GM23248 (cell line): ENCODE data around the gene NUP107. TPM values are rescaled to one million over a fixed set of nuclear protein-coding genes. Genes with fewer than 3 reads are reported as not detected.

ENCODE experiments used
- DNase-seq: peaks from one replicate; pipeline ENCODE4 v3.0.0-alpha.2; 2015
- H2AFZ ChIP-seq: fragments of 200-600 bp; sonication (generic); 2 replicates; pipeline ENCODE4 v1.6.1; 2016; ENCODE audit warnings: antibody characterized with exemption
- H3F3A ChIP-seq: fragments of 200-600 bp; sonication (generic); 2 replicates; pipeline ENCODE4 v1.6.1; 2016; ENCODE audit warnings: mild to moderate bottlenecking, antibody characterized with exemption, mixed run types; ENCODE audit not compliant: insufficient read depth
- H3K27ac ChIP-seq: fragments of 200-600 bp; sonication (generic); 2 replicates; pipeline ENCODE4 v1.5.1; 2016; ENCODE audit warnings: mild to moderate bottlenecking
- H3K27me3 ChIP-seq: fragments of 200-600 bp; sonication (generic); replicated peaks from 2 replicates; pipeline ENCODE4 v1.6.1; 2016; ENCODE audit warnings: mild to moderate bottlenecking; ENCODE audit not compliant: insufficient read depth
- H3K36me3 ChIP-seq: fragments of 200-600 bp; sonication (generic); 2 replicates; pipeline ENCODE4 v1.6.1; 2016; ENCODE audit warnings: low read depth, mild to moderate bottlenecking
- H3K4me1 ChIP-seq: fragments of 200-600 bp; sonication (generic); 2 replicates; pipeline ENCODE4 v1.6.1; 2016; ENCODE audit warnings: mild to moderate bottlenecking; ENCODE audit not compliant: insufficient read depth
- H3K4me2 ChIP-seq: fragments of 200-600 bp; sonication (generic); one replicate; pipeline ENCODE4 v1.6.1; 2016; ENCODE audit warnings: mild to moderate bottlenecking; ENCODE audit not compliant: unreplicated experiment
- H3K4me3 ChIP-seq: fragments of 200-600 bp; sonication (generic); 2 replicates; pipeline ENCODE4 v1.5.1; 2016; ENCODE audit warnings: mild to moderate bottlenecking
- H3K79me2 ChIP-seq: fragments of 200-600 bp; sonication (generic); 2 replicates; pipeline ENCODE4 v1.6.1; 2016; ENCODE audit warnings: mild to moderate bottlenecking; ENCODE audit not compliant: insufficient read depth
- H3K9ac ChIP-seq: fragments of 200-600 bp; sonication (generic); 2 replicates; pipeline ENCODE4 v1.6.1; 2016; ENCODE audit warnings: mild to moderate bottlenecking
- H3K9me2 ChIP-seq: fragments of 200-600 bp; sonication (generic); 2 replicates; pipeline ENCODE4 v1.6.1; 2016; ENCODE audit warnings: mixed run types, mild to moderate bottlenecking, moderate library complexity; ENCODE audit not compliant: insufficient read depth
- H3K9me3 ChIP-seq: fragments of 200-600 bp; sonication (generic); one replicate; pipeline ENCODE4 v1.6.1; 2017; ENCODE audit warnings: low read depth
- H4K20me1 ChIP-seq: fragments of 200-600 bp; sonication (generic); 2 replicates; pipeline ENCODE4 v1.6.0; 2016; ENCODE audit not compliant: insufficient read depth
- EZH2 ChIP-seq: fragments of 200-600 bp; sonication (generic); IDR thresholded peaks from 2 replicates; pipeline ENCODE4 v1.6.1; 2018; ENCODE audit warnings: antibody characterized with exemption, mild to moderate bottlenecking; ENCODE audit not compliant: insufficient read depth, poor library complexity, severe bottlenecking
- EZH2phosphoT487 ChIP-seq: fragments of 200-600 bp; sonication (generic); IDR thresholded peaks from 2 replicates; pipeline ENCODE4 v1.6.1; 2018; ENCODE audit warnings: antibody characterized with exemption, moderate library complexity, mild to moderate bottlenecking, low read depth; ENCODE audit not compliant: insufficient read depth
- WGBS, 2 experiments: methylation state at CpG; one replicate each; pipeline ENCODE4 v1.1.6; 2015 to 2017; ENCODE audit warnings: low lambda C conversion rate in 2 of 2, low coverage in 1 of 2; ENCODE audit errors: missing lambda C conversion rate in 2 of 2; 5-methylcytosine and 5-hydroxymethylcytosine counted together
- in situ Hi-C: fragments of 300-500 bp; cut with MboI; formaldehyde crosslinking; loops from 2 replicates; pipeline ENCODE4 v1.15.0; 2020
- polyA plus RNA-seq: library from polyadenylated mRNA; unstranded; fragments of >200 nt; fragmentation: Nextera tagmentation; extraction: Ambion mirVana; gene quantifications from 2 replicates; pipeline ENCODE4 v1.2.1, GENCODE V29; 2016
- total RNA-seq: library from RNA; depleted of rRNA; stranded (reverse); fragments of >200 nt; shearing (Covaris generic); gene quantifications from 2 replicates; pipeline ENCODE4 v1.2.3, GENCODE V29; 2014

Gene NUP107
- total and polyA plus RNA-seq, 2 experiments from 2014 or later: 29.4 to 40.1 TPM

GRCh38 chr12:68695454-68695853 lies 8.7 kb downstream of the NUP107 start:
- no peak overlapping the region for H2AFZ ChIP-seq
- no peaks in the 10 kb centered on the region for H3K79me2 ChIP-seq
- H3K9me3 ChIP-seq: no peaks in the 10 kb centered on the region
- no peaks in the 10 kb centered on the region for H3K4me1 ChIP-seq
- in situ Hi-C loops: no loop called here
- no peak overlapping the region for H3K27ac ChIP-seq
- H4K20me1 ChIP-seq: no peaks in the 10 kb centered on the region
- no peaks in the 10 kb centered on the region for H3K27me3 ChIP-seq
- no peak overlapping the region for H3K9ac ChIP-seq
- no peak overlapping the region for H3K4me2 ChIP-seq
- no peak for TF ChIP-seq EZH2phosphoT487
- TF ChIP-seq EZH2: no peak
- no peaks in the 10 kb centered on the region for H3F3A ChIP-seq
- H3K9me2 ChIP-seq: no peaks in the 10 kb centered on the region
- H3K36me3 ChIP-seq: peaks cover 20% of the 10 kb centered on the region; the same call in 1 of the 2 replicates
- H3K4me3 ChIP-seq: no peak overlapping the region
- no peak for DNase-seq

GRCh38 chr12:68699486-68699885 lies 12.7 kb downstream of the NUP107 start:
- H3K27ac ChIP-seq: no peak overlapping the region

GRCh38 chr12:68727776-68728175 lies 41.0 kb downstream of the NUP107 start:
- Histone ChIP-seq H3K4me1 (peaks cover 10% of the 10 kb centered on the region), H3K36me3 (peaks cover 19% of the 10 kb centered on the region), H3K9me2 (no peaks in the 10 kb centered on the region), H3K4me3 (no peak overlapping the region), H2AFZ (no peak overlapping the region), H3K27me3 (no peaks in the 10 kb centered on the region), H4K20me1 (no peaks in the 10 kb centered on the region), H3K9me3 (no peaks in the 10 kb centered on the region), H3K27ac (no peak overlapping the region), H3K4me2 (no peak overlapping the region), H3K9ac (no peak overlapping the region), H3F3A (peaks cover 10% of the 10 kb centered on the region), H3K79me2 (no peaks in the 10 kb centered on the region)
- 87 to 91% methylated on average over 7 of the region's 7 CpGs for WGBS, 2 experiments
- in situ Hi-C loops: no loop called here
- DNase-seq: no peak
- no peak for TF ChIP-seq EZH2phosphoT487
- no peak for TF ChIP-seq EZH2

More at GRCh38 chr12:68699486-68699885, 12.7 kb downstream of the NUP107 start:
- no peaks in the 10 kb centered on the region for H3K9me3 ChIP-seq
- in situ Hi-C loops: no loop called here
- no peaks in the 10 kb centered on the region for H4K20me1 ChIP-seq
- no peak overlapping the region for H2AFZ ChIP-seq
- H3K9me2 ChIP-seq: no peaks in the 10 kb centered on the region
- H3K4me1 ChIP-seq: no peaks in the 10 kb centered on the region
- H3K36me3 ChIP-seq: peaks cover 23% of the 10 kb centered on the region; the same call in 1 of the 2 replicates
- no peaks in the 10 kb centered on the region for H3F3A ChIP-seq
- H3K4me2 ChIP-seq: no peak overlapping the region
- TF ChIP-seq EZH2phosphoT487 (no peak), EZH2 (no peak)
- 100% methylated on average over 1 of the region's 1 CpG for WGBS, 2 experiments
- no peak for DNase-seq
- H3K4me3 ChIP-seq: no peak overlapping the region
- H3K9ac ChIP-seq: no peak overlapping the region
- H3K27me3 ChIP-seq: no peaks in the 10 kb centered on the region
- H3K79me2 ChIP-seq: no peaks in the 10 kb centered on the region

GRCh38 chr12:68733661-68734071 lies 46.9 kb downstream of the NUP107 start:
- H3K27me3 ChIP-seq: no peaks in the 10 kb centered on the region
- 26 to 47% methylated on average over 4 of the region's 4 CpGs for WGBS, 2 experiments
- peak overlapping the region; percentile 3 for H3K4me2 ChIP-seq
- H3K27ac ChIP-seq: peak overlapping the region; percentile 73
- H3F3A ChIP-seq: peaks cover 30% of the 10 kb centered on the region
- peaks cover 27% of the 10 kb centered on the region for H3K36me3 ChIP-seq
- H3K4me1 ChIP-seq: peaks cover 23% of the 10 kb centered on the region
- no peaks in the 10 kb centered on the region for H4K20me1 ChIP-seq
- DNase-seq: peak; percentile 88
- in situ Hi-C loops: no loop called here
- H3K9ac ChIP-seq: peak overlapping the region; percentile 14; the same call in 1 of the 2 replicates
- H3K79me2 ChIP-seq: no peaks in the 10 kb centered on the region
- no peaks in the 10 kb centered on the region for H3K9me2 ChIP-seq
- TF ChIP-seq EZH2phosphoT487 (no peak), EZH2 (no peak)
- H3K4me3 ChIP-seq: no peak overlapping the region
- no peak overlapping the region for H2AFZ ChIP-seq
- H3K9me3 ChIP-seq: no peaks in the 10 kb centered on the region

GRCh38 chr12:68739891-68740290 lies 53.1 kb downstream of the NUP107 start:
- Histone ChIP-seq H3K36me3 (peaks cover 28% of the 10 kb centered on the region), H3F3A (peaks cover 12% of the 10 kb centered on the region; the same call in 1 of the 2 replicates), H3K4me2 (no peak overlapping the region), H2AFZ (no peak overlapping the region), H3K79me2 (no peaks in the 10 kb centered on the region), H3K9me2 (no peaks in the 10 kb centered on the region), H3K27me3 (no peaks in the 10 kb centered on the region), H3K4me3 (no peak overlapping the region), H3K27ac (no peak overlapping the region), H3K9ac (no peak overlapping the region), H3K4me1 (peaks cover 9% of the 10 kb centered on the region; the same call in 1 of the 2 replicates), H4K20me1 (no peaks in the 10 kb centered on the region), H3K9me3 (no peaks in the 10 kb centered on the region)
- DNase-seq: no peak
- TF ChIP-seq EZH2 (no peak), EZH2phosphoT487 (no peak)
- 83% methylated on average over 6 of the region's 6 CpGs for WGBS, 2 experiments
- in situ Hi-C loops: no loop called here
